ENCODE data around the gene TTC17.

GRCh38 chr11:43427971-43428370 is 69.3 kb downstream of the TTC17 start:
- TF ChIP-seq CTCF (IDR thresholded peaks at IDR 0.05) (no peak), EZH2 (IDR thresholded peaks at IDR 0.05) (no peak)
